ENCODE results near the gene MKLN1. TPM values are rescaled to one million over a fixed set of nuclear protein-coding genes. Genes with fewer than 3 reads are reported as not detected.
"Not testable (repeated sequence)": the region's sequence is repeated elsewhere in the genome, so short reads cannot be mapped to it uniquely, and the experiment has no call there.

MKLN1 gene
- total RNA-seq, 2 donors from 2014 or later: 25.1 to 29.3 TPM

DNA sequence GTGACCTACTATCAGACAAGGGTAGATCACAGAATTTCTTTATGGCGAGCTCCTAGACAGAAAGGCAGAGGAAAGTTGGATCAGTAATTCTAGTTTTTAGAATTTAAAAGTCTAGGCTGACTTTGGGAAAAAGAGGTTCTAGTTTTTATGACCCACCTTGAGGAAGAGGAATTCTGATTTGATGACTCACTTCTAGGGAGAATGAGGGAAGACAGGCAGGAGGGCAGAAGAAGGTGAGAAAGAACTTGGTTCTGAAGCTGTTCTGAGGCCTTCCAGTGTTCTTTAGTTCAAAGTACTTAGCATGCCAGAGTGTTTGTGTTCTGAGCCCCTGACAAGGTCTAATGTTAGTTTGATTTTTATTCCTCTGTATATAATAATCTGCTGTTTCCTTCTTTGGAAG lies 131.6 kb downstream of the MKLN1 start:
- DNase-seq (no peak), ATAC-seq (no peak)
- peaks cover 15% of the 10 kb centered on the region for H3K4me1 ChIP-seq
- peaks cover 0 to 6% of the 10 kb centered on the region in 2 donors for H3K36me3 ChIP-seq (replicated peaks in 1 of 2; ENCODE audit: insufficient read depth in 1 of 2, low read depth in 2 of 2)
- 100% methylated on average over 1 of the region's 1 CpG for WGBS, 2 donors
- no peak overlapping the region for H3K4me3 ChIP-seq
- no peaks in the 10 kb centered on the region for H3K9me3 ChIP-seq
- H3K27me3 ChIP-seq: no peaks in the 10 kb centered on the region
- intact Hi-C loops (cut with DNase I): no loop called here
- TF ChIP-seq POLR2A (IDR thresholded peaks at IDR 0.05): no peak
- TF ChIP-seq, protein P1, sequence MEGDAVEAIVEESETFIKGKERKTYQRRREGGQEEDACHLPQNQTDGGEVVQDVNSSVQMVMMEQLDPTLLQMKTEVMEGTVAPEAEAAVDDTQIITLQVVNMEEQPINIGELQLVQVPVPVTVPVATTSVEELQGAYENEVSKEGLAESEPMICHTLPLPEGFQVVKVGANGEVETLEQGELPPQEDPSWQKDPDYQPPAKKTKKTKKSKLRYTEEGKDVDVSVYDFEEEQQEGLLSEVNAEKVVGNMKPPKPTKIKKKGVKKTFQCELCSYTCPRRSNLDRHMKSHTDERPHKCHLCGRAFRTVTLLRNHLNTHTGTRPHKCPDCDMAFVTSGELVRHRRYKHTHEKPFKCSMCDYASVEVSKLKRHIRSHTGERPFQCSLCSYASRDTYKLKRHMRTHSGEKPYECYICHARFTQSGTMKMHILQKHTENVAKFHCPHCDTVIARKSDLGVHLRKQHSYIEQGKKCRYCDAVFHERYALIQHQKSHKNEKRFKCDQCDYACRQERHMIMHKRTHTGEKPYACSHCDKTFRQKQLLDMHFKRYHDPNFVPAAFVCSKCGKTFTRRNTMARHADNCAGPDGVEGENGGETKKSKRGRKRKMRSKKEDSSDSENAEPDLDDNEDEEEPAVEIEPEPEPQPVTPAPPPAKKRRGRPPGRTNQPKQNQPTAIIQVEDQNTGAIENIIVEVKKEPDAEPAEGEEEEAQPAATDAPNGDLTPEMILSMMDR (IDR thresholded peaks at IDR 0.05): no peak
- H3K27ac ChIP-seq: no peak overlapping the region

DNA sequence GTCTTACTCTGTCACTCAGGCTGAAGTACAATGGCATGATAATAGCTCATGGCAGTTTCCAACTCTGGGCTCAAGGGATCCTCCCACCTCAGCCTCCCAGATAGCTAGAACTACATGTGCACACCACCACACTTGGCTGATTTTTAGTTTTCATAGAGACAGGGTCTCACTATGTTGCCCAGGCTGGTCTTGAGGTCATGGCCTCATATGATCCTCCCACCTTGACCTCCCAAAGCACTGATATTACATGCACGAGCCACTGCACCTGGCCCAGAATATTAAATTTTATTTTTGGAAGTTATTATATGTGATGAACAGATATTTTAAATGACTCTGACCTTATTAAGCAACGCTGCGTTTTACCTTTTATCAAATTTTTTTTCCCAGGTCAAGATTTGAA lies 134.4 kb downstream of the MKLN1 start:
- ATAC-seq (no peak), DNase-seq (no peak)
- Histone ChIP-seq H3K4me3 (no peak overlapping the region), H3K27ac (no peak overlapping the region), H3K27me3 (no peaks in the 10 kb centered on the region), H3K9me3 (no peaks in the 10 kb centered on the region), H3K4me1 (no peaks in the 10 kb centered on the region), H3K36me3 (replicated peaks in 1 of 2; ENCODE audit: insufficient read depth in 1 of 2, low read depth in 2 of 2) (peaks cover 0 to 10% of the 10 kb centered on the region in 2 donors)
- TF ChIP-seq, protein P1 (IDR thresholded peaks at IDR 0.05): no peak
- no peak for TF ChIP-seq POLR2A (IDR thresholded peaks at IDR 0.05)
- WGBS, 2 donors: 71 to 81% methylated on average over 3 of the region's 3 CpGs
- intact Hi-C loops (cut with DNase I): no loop called here

DNA sequence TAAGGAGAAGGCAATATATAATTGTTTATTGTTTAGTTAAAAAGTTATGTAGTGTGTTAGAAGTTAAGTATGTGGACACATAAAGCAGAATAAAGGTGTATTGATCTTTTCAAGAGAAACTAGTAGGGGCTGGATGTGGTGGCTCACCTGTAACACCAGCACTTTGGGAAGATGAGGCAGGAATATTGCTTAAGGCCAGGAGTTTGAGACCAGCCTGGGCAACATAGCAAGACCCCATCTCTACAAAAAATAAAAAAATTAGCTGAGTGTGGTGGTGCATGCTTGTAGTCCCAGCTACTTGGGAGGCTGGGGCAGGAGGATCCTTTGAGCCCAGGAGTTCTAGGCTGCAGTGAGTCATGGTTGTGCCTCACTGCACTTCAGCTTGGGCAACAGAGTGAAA lies 135.0 kb downstream of the MKLN1 start:
- DNase-seq; H3K9me3 ChIP-seq; H3K27me3 ChIP-seq; intact Hi-C loops (cut with DNase I); H3K27ac ChIP-seq; H3K4me1 ChIP-seq; ATAC-seq; H3K4me3 ChIP-seq: not testable (repeated sequence)
- peaks cover 0 to 13% of the 10 kb centered on the region in 2 donors for H3K36me3 ChIP-seq (replicated peaks in 1 of 2; ENCODE audit: insufficient read depth in 1 of 2, low read depth in 2 of 2)

DNA sequence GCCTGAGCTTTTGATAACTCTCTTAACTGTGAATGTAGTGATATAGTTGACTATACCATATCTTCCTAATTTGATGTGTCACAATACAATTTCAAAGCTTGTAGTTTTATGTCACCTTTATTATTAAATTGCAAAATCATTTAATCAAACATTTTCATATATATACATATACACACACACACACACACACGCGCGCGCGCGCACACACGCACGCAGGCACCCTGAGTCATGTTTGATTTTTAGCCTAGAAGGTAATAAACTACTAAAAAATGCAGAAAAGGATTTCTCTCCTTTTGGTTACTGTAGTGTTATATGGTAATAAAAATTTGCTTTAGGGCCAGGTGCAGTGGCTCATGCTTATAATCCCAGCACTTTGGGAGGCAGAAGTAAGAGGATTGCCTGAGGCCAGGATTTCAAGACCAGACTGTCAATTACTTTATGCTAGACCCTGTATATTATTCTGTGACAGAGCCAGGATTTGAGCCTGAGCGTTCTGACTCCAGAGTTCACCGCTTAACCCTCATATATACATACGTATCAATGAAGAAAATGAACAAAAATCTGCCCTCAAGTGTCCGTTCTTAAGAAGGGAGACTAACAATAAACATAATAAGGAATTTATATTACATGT lies 139.2 kb downstream of the MKLN1 start:
- H3K9me3 ChIP-seq: no peaks in the 10 kb centered on the region
- no peak for TF ChIP-seq POLR2A (IDR thresholded peaks at IDR 0.05)
- TF ChIP-seq, protein P1 (IDR thresholded peaks at IDR 0.05): no peak
- intact Hi-C loops (cut with DNase I): no loop called here
- H3K4me1 ChIP-seq: no peaks in the 10 kb centered on the region
- H3K4me3 ChIP-seq: no peak overlapping the region
- 93 to 96% methylated on average over 12 of the region's 12 CpGs for WGBS, 2 donors
- no peak for DNase-seq
- H3K27ac ChIP-seq: no peak overlapping the region
- H3K36me3 ChIP-seq (replicated peaks in 1 of 2; ENCODE audit: insufficient read depth in 1 of 2, low read depth in 2 of 2): peaks cover 0 to 21% of the 10 kb centered on the region in 2 donors
- H3K27me3 ChIP-seq: no peaks in the 10 kb centered on the region
- no peak for ATAC-seq

DNA sequence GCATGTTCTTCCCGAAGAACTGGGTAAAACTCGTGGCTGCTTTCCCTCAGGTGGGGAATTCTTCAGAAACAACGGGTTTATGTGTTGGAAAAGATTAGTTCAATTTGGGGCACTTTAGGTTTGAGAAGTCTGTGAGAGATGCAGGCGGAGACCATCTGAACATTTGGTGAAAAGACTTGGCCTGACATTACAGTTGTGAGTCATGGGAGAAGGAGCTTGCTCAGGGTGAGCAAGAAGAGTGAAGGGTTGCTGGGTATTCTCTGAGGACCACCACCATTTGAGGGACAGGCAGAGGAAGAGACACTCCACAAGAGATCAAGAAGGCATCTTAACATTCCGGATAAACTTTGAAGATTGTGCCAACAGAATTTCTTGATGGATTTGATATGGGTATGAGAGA lies 140.1 kb downstream of the MKLN1 start:
- WGBS, 2 donors: 91 to 95% methylated on average over 5 of the region's 5 CpGs
- intact Hi-C loops (cut with DNase I): no loop called here
- no peak overlapping the region for H3K4me3 ChIP-seq
- TF ChIP-seq, protein P1 (IDR thresholded peaks at IDR 0.05): no peak
- no peak for TF ChIP-seq POLR2A (IDR thresholded peaks at IDR 0.05)
- ATAC-seq: no peak
- peaks cover 0 to 21% of the 10 kb centered on the region in 2 donors for H3K36me3 ChIP-seq (replicated peaks in 1 of 2; ENCODE audit: insufficient read depth in 1 of 2, low read depth in 2 of 2)
- no peaks in the 10 kb centered on the region for H3K27me3 ChIP-seq
- no peaks in the 10 kb centered on the region for H3K4me1 ChIP-seq
- no peak for DNase-seq
- no peak overlapping the region for H3K27ac ChIP-seq
- H3K9me3 ChIP-seq: no peaks in the 10 kb centered on the region
